Heart left ventricle (tissue), 13 donors: ENCODE results near the gene LRRC23.

Source experiments
- POLR2A ChIP-seq, 2 donors: fragments of 450-650 bp; IDR thresholded peaks; one replicate each; pipeline ENCODE4 v1.6.1; 2017; ENCODE audit warnings: antibody characterized with exemption in 2 of 2, mild to moderate bottlenecking in 2 of 2, moderate library complexity in 2 of 2
- TF ChIP-seq, protein P1 (sequence below), 12 donors: fragments of 200-600 bp; sonication (generic) in 4 of 12; IDR thresholded peaks; one replicate each; pipeline versions ENCODE4 v1.5.0 to v1.8.0; 2018 to 2022; ENCODE audit warnings: antibody characterized with exemption in 12 of 12, mild to moderate bottlenecking in 5 of 12
- donor health status: ischemic (EF 13 %, LVEDD 7.1; RV severe dilation, severe dysfunction).
- donor health status: DM: no; HTN: yes; CAD: no.
- donor health status: DM: no; HTN: no; CAD: no.
- donor health status: ischemic (EF 25% LVEDD 6.9; RV normal size, moderate dysfunction).
- donor health status: ischemic (EF 25% LVEDD 5.7; RV mildly dilated, moderate dysfunction).
- donor health status: ischemic (EF 35%, LVEDD 5.7; RV mildly dilated, moderate dysfunction).
- donor health status: nonischemic (EF 11% LVEDD 7.7; RV severe dilation, severe dysfunction).
- donor health status: DM: yes; HTN: yes; CAD: no.
- donor health status: PGD.
- donor health status: ischemic (EF 29% LVEDD 5.4; RV normal size, mild dysfunction).
- donor health status: nonischemic (EF 23%, LVEDD 6.1; RV moderate dilation, normal function).

DNA sequence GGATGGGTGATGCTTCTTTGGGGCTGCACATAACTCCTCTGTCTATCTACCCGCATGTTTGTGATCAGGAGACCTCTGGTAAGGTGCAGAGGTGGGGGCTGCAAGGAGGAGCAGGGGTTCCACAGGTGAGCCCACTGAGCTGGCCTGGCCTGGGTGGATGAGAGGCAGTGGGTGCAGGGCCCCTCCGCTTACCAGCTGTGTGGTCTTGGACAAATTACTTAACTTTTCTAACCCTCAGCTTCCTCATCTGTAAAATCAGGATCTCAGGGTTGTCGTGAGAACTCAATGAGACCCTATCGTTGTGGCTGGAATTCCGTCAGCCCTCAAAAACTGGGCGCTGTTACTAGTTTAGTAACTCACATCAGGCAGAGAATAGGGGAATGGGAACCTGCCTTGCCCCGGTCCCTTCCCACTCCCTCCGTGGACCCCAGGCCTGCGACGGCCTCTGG, 54.0 kb downstream of the LRRC23 start:
- TF ChIP-seq, protein P1, sequence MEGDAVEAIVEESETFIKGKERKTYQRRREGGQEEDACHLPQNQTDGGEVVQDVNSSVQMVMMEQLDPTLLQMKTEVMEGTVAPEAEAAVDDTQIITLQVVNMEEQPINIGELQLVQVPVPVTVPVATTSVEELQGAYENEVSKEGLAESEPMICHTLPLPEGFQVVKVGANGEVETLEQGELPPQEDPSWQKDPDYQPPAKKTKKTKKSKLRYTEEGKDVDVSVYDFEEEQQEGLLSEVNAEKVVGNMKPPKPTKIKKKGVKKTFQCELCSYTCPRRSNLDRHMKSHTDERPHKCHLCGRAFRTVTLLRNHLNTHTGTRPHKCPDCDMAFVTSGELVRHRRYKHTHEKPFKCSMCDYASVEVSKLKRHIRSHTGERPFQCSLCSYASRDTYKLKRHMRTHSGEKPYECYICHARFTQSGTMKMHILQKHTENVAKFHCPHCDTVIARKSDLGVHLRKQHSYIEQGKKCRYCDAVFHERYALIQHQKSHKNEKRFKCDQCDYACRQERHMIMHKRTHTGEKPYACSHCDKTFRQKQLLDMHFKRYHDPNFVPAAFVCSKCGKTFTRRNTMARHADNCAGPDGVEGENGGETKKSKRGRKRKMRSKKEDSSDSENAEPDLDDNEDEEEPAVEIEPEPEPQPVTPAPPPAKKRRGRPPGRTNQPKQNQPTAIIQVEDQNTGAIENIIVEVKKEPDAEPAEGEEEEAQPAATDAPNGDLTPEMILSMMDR (IDR thresholded peaks at IDR 0.05): no peak
- TF ChIP-seq POLR2A (IDR thresholded peaks at IDR 0.05): no peak
